Ishikawa (cell line): Measurements from ENCODE around the gene CDH13.

Experiments used
- CEBPB ChIP-seq: IDR thresholded peaks from 2 replicates; pipeline ENCODE4 v1.6.1; 2012
- CREB1 ChIP-seq: IDR thresholded peaks from 2 replicates; pipeline ENCODE4 v1.6.1; 2012; ENCODE audit warnings: low read depth
- EGR1 ChIP-seq: IDR thresholded peaks from 2 replicates; pipeline ENCODE4 v1.6.1; 2012
- EP300 ChIP-seq: IDR thresholded peaks from 2 replicates; pipeline ENCODE4 v1.6.1; 2012; ENCODE audit warnings: borderline replicate concordance
- FOXM1 ChIP-seq: IDR thresholded peaks from 2 replicates; pipeline ENCODE4 v1.6.1; 2012; ENCODE audit warnings: low read depth, borderline replicate concordance
- MAX ChIP-seq: IDR thresholded peaks from 2 replicates; pipeline ENCODE4 v1.6.1; 2012
- NFIC ChIP-seq: IDR thresholded peaks from 2 replicates; pipeline ENCODE4 v1.6.1; 2012
- RAD21 ChIP-seq: IDR thresholded peaks from 2 replicates; pipeline ENCODE4 v1.6.1; 2012; ENCODE audit warnings: low read depth
- REST ChIP-seq: IDR thresholded peaks from 2 replicates; pipeline ENCODE4 v1.6.1; 2012; ENCODE audit warnings: low read depth, mild to moderate bottlenecking
- TAF1 ChIP-seq: IDR thresholded peaks from 2 replicates; pipeline ENCODE4 v1.6.1; 2012; ENCODE audit warnings: low read depth, mild to moderate bottlenecking
- TCF12 ChIP-seq: IDR thresholded peaks from 2 replicates; pipeline ENCODE4 v1.6.1; 2012; ENCODE audit warnings: low read depth
- TEAD4 ChIP-seq: IDR thresholded peaks from 2 replicates; pipeline ENCODE4 v1.6.1; 2012
- USF1 ChIP-seq: IDR thresholded peaks from 2 replicates; pipeline ENCODE4 v1.6.1; 2012
- YY1 ChIP-seq: IDR thresholded peaks from 2 replicates; pipeline ENCODE4 v1.6.1; 2012; ENCODE audit warnings: low read depth
- ZBTB7A ChIP-seq: IDR thresholded peaks from 2 replicates; pipeline ENCODE4 v1.6.1; 2012; ENCODE audit warnings: low read depth

CDH13 gene

GRCh38 chr16:83356266-83356665 lies 729.5 kb downstream of the CDH13 start:
- TF ChIP-seq RAD21 (peak; percentile 47), CEBPB (no peak)

- TF ChIP-seq TCF12, result no peak
- TF ChIP-seq MAX, result no peak
- TF ChIP-seq USF1, result no peak
- TF ChIP-seq CREB1, result no peak
- no peak for TF ChIP-seq EGR1
- TF ChIP-seq ZBTB7A, result no peak
- TF ChIP-seq REST, result no peak
- TF ChIP-seq RAD21, result no peak
- no peak for TF ChIP-seq TEAD4
- TF ChIP-seq EP300, result no peak
- TF ChIP-seq CEBPB, result no peak
- no peak for TF ChIP-seq YY1
- TF ChIP-seq NFIC, result no peak
- no peak for TF ChIP-seq TAF1
- no peak for TF ChIP-seq FOXM1
Measured at GRCh38 chr16:83356986-83357385, 730.2 kb downstream of the CDH13 start.

- TF ChIP-seq MAX, result no peak
- no peak for TF ChIP-seq NFIC
- no peak for TF ChIP-seq FOXM1
- TF ChIP-seq CREB1, result no peak
- no peak for TF ChIP-seq CEBPB
- no peak for TF ChIP-seq YY1
- no peak for TF ChIP-seq REST
- TF ChIP-seq TEAD4, result no peak
- no peak for TF ChIP-seq EP300
- TF ChIP-seq RAD21, result no peak
- no peak for TF ChIP-seq EGR1
- TF ChIP-seq ZBTB7A, result no peak
- TF ChIP-seq TAF1, result no peak
Measured at GRCh38 chr16:83363521-83363920, 736.8 kb downstream of the CDH13 start.

- TF ChIP-seq RAD21, result no peak
- no peak for TF ChIP-seq EGR1
- TF ChIP-seq TCF12, result no peak
- no peak for TF ChIP-seq TEAD4
- no peak for TF ChIP-seq CREB1
- TF ChIP-seq MAX, result no peak
- no peak for TF ChIP-seq REST
- TF ChIP-seq ZBTB7A, result no peak
- TF ChIP-seq FOXM1, result no peak
- no peak for TF ChIP-seq NFIC
- TF ChIP-seq USF1, result no peak
Measured at GRCh38 chr16:83365166-83365565, 738.4 kb downstream of the CDH13 start.

- no peak for TF ChIP-seq TCF12
- no peak for TF ChIP-seq CREB1
- TF ChIP-seq ZBTB7A, result no peak
- TF ChIP-seq EP300, result no peak
- no peak for TF ChIP-seq RAD21
- TF ChIP-seq TAF1, result no peak
- TF ChIP-seq USF1, result no peak
- no peak for TF ChIP-seq NFIC
Measured at GRCh38 chr16:83366228-83366627, 739.5 kb downstream of the CDH13 start.
